Activated T-helper 1 cell treated with anti-CD3 and anti-CD28 coated beads, Interleukin-12 subunit alpha, Interleukin-12 subunit beta, Interleukin-2, Interleukin-4 antibody, amounts not matched to agents 30 ng/mL and 10 ng/mL and 1 ng/mL, durations not matched to agents 14 hours and 24 hours and 36 hours (primary cell): Measurements from ENCODE around the gene MST1R. TPM values are rescaled to one million over a fixed set of nuclear protein-coding genes. Genes with fewer than 3 reads are reported as not detected.
A peak's percentile ranks its signal among the peaks of the same experiment; 100 is the strongest.
"Not testable (repeated sequence)": the region's sequence is repeated elsewhere in the genome, so short reads cannot be mapped to it uniquely, and the experiment has no call there.

Experiments
- DNase-seq: peaks from one replicate; pipeline ENCODE4 v3.0.0; 2021; ENCODE audit warnings: low spot score
- H3K27ac Mint-ChIP-seq: one replicate; pipeline ENCODE4 v1.8.0; 2021; ENCODE audit warnings: mild to moderate bottlenecking, mixed read lengths
- H3K27me3 Mint-ChIP-seq: one replicate; pipeline ENCODE4 v1.8.0; 2022; ENCODE audit warnings: mild to moderate bottlenecking, moderate library complexity, mixed read lengths; ENCODE audit not compliant: insufficient read depth
- H3K36me3 Mint-ChIP-seq: one replicate; pipeline ENCODE4 v1.8.0; 2021; ENCODE audit warnings: low read depth, mixed read lengths
- H3K4me1 Mint-ChIP-seq: one replicate; pipeline ENCODE4 v1.8.0; 2021; ENCODE audit warnings: low read depth, mixed read lengths
- H3K4me3 Mint-ChIP-seq: one replicate; pipeline ENCODE4 v1.8.0; 2021; ENCODE audit warnings: mild to moderate bottlenecking, moderate library complexity, mixed read lengths
- H3K9me3 Mint-ChIP-seq: one replicate; pipeline ENCODE4 v1.8.0; 2021; ENCODE audit warnings: mixed read lengths
- intact Hi-C: fragments of 100-400 bp; cut with micrococcal nuclease; formaldehyde crosslinking; loops from one replicate; pipeline ENCODE4 v1.15.1; 2024
- total RNA-seq: library from RNA; stranded (reverse); gene quantifications from 2 replicates; pipeline ENCODE4 v1.2.3, GENCODE V29; 2022

MST1R gene
- total RNA-seq: 1.6 and 2.5 TPM in 2 replicates

GRCh38 chr3:49903451-49904424 lies at the start of gene MST1R:
Gene MST1R (minus strand): TSS chr3:49903873. CDS start chr3:49903609, 264 bp downstream.
- no peaks in the 10 kb centered on the region for H3K9me3 Mint-ChIP-seq
- peaks cover 2% of the 10 kb centered on the region for H3K36me3 Mint-ChIP-seq
- peak within 1 kb of the TSS; percentile 90 for H3K27ac Mint-ChIP-seq
- intact Hi-C loops: loop anchor here (1.0 to 5.0 kb wide), 5 partner anchors 26 to 396 kb away; partner anchors contain the start of genes HYAL3, IP6K1, MON1A and NAA80
- peaks cover 32% of the 10 kb centered on the region for H3K4me1 Mint-ChIP-seq
- H3K4me3 Mint-ChIP-seq: peak within 1 kb of the TSS; percentile 86
- DNase-seq: peak; percentile 86
- H3K27me3 Mint-ChIP-seq: no peaks in the 10 kb centered on the region

- Mint-ChIP-seq H3K9me3 (no peaks in the 10 kb centered on the region), H3K27ac (no peak overlapping the region), H3K4me3 (no peak overlapping the region), H3K4me1 (peaks cover 20% of the 10 kb centered on the region), H3K36me3 (peaks cover 1% of the 10 kb centered on the region), H3K27me3 (no peaks in the 10 kb centered on the region)
- no peak for DNase-seq
- intact Hi-C loops: no loop called here
Observed at GRCh38 chr3:49952924-49953323, 49.3 kb upstream of the MST1R start.

- Mint-ChIP-seq H3K27ac (no peak overlapping the region), H3K4me1 (peaks cover 22% of the 10 kb centered on the region), H3K4me3 (peak overlapping the region; percentile 28), H3K9me3 (peaks cover 4% of the 10 kb centered on the region), H3K27me3 (no peaks in the 10 kb centered on the region), H3K36me3 (peaks cover 21% of the 10 kb centered on the region)
- intact Hi-C loops: loop anchor here (5.0 kb wide), 2 partner anchors 145 to 1475 kb away; partner anchors contain the start of gene RBM5
- no peak for DNase-seq
Observed at GRCh38 chr3:49942651-49943050, 39.0 kb upstream of the MST1R start.

- H3K27me3 Mint-ChIP-seq: no peaks in the 10 kb centered on the region
- intact Hi-C loops: loop anchor here (1.0 to 5.0 kb wide), 10 partner anchors 11 to 1473 kb away; partner anchors contain the start of genes APEH, GNAI2, HYAL3 and IP6K1
- peak overlapping the region; percentile 97 for H3K4me3 Mint-ChIP-seq
- H3K36me3 Mint-ChIP-seq: peaks cover 14% of the 10 kb centered on the region
- peaks cover 4% of the 10 kb centered on the region for H3K9me3 Mint-ChIP-seq
- peak overlapping the region; percentile 98 for H3K27ac Mint-ChIP-seq
- H3K4me1 Mint-ChIP-seq: peaks cover 22% of the 10 kb centered on the region
- no peak for DNase-seq
Observed at GRCh38 chr3:49940667-49941249, 37.1 kb upstream of the MST1R start.

- intact Hi-C loops: loop anchor here (1.0 to 5.0 kb wide), 10 partner anchors 11 to 1473 kb away; partner anchors contain the start of genes APEH, GNAI2, HYAL3 and IP6K1
- peak within 1 kb of the TSS; percentile 97 for H3K4me3 Mint-ChIP-seq
Observed at GRCh38 chr3:49939858-49940666, 36.4 kb upstream of the MST1R start, which contains the start of gene RBM6. Gene RBM6 (plus strand): TSS chr3:49940150. CDS start chr3:49962642, 22,492 bp downstream.

GRCh38 chr3:49937090-49937489 lies 33.4 kb upstream of the MST1R start:
- intact Hi-C loops: no loop called here
- H3K36me3 Mint-ChIP-seq: peaks cover 6% of the 10 kb centered on the region
- peaks cover 8% of the 10 kb centered on the region for H3K4me1 Mint-ChIP-seq
- no peak for DNase-seq
- no peak overlapping the region for H3K4me3 Mint-ChIP-seq
- H3K27me3 Mint-ChIP-seq: no peaks in the 10 kb centered on the region
- H3K9me3 Mint-ChIP-seq: no peaks in the 10 kb centered on the region
- H3K27ac Mint-ChIP-seq: no peak overlapping the region

More at GRCh38 chr3:49939858-49940666, 36.4 kb upstream of the MST1R start, which contains the start of gene RBM6:
- peaks cover 4% of the 10 kb centered on the region for H3K9me3 Mint-ChIP-seq
- peak; percentile 95 for DNase-seq
- peaks cover 14% of the 10 kb centered on the region for H3K36me3 Mint-ChIP-seq
- H3K4me1 Mint-ChIP-seq: peaks cover 22% of the 10 kb centered on the region
- H3K27ac Mint-ChIP-seq: peak within 1 kb of the TSS; percentile 98
- H3K27me3 Mint-ChIP-seq: no peaks in the 10 kb centered on the region

GRCh38 chr3:49932281-49932680 lies 28.6 kb upstream of the MST1R start:
- H3K9me3 Mint-ChIP-seq, DNase-seq, H3K27me3 Mint-ChIP-seq, intact Hi-C loops, H3K27ac Mint-ChIP-seq, H3K36me3 Mint-ChIP-seq, H3K4me3 Mint-ChIP-seq: not testable (repeated sequence)
- H3K4me1 Mint-ChIP-seq: peaks cover 16% of the 10 kb centered on the region

GRCh38 chr3:49930922-49931321 lies 27.2 kb upstream of the MST1R start:
- no peaks in the 10 kb centered on the region for H3K27me3 Mint-ChIP-seq
- H3K27ac Mint-ChIP-seq: no peak overlapping the region
- no peaks in the 10 kb centered on the region for H3K9me3 Mint-ChIP-seq
- intact Hi-C loops: no loop called here
- peaks cover 3% of the 10 kb centered on the region for H3K36me3 Mint-ChIP-seq
- peaks cover 20% of the 10 kb centered on the region for H3K4me1 Mint-ChIP-seq
- DNase-seq: no peak
- H3K4me3 Mint-ChIP-seq: no peak overlapping the region

GRCh38 chr3:49930168-49930690 lies 26.6 kb upstream of the MST1R start:
- DNase-seq: no peak
- Mint-ChIP-seq H3K9me3 (no peaks in the 10 kb centered on the region), H3K4me3 (peak overlapping the region; percentile 90), H3K4me1 (peaks cover 21% of the 10 kb centered on the region), H3K27ac (peak overlapping the region; percentile 81), H3K27me3 (no peaks in the 10 kb centered on the region), H3K36me3 (peaks cover 3% of the 10 kb centered on the region)
- intact Hi-C loops: no loop called here

- Mint-ChIP-seq H3K27me3 (no peaks in the 10 kb centered on the region), H3K27ac (peak within 1 kb of the TSS; percentile 81), H3K9me3 (no peaks in the 10 kb centered on the region), H3K4me3 (peak within 1 kb of the TSS; percentile 90), H3K4me1 (peaks cover 21% of the 10 kb centered on the region), H3K36me3 (peaks cover 3% of the 10 kb centered on the region)
- peak; percentile 88 for DNase-seq
- intact Hi-C loops: loop anchor here (1.0 to 2.0 kb wide), 8 partner anchors 11 to 363 kb away; partner anchors contain the start of genes IFRD2, INKA1, IP6K1 and MST1R
Observed at GRCh38 chr3:49929291-49930167, 25.9 kb upstream of the MST1R start, which contains the start of gene MON1A. Gene MON1A (minus strand): TSS chr3:49929811. CDS start chr3:49913346, 16,465 bp downstream.

GRCh38 chr3:49928481-49929017 lies 24.9 kb upstream of the MST1R start:
- H3K4me1 Mint-ChIP-seq: peaks cover 21% of the 10 kb centered on the region
- H3K9me3 Mint-ChIP-seq: no peaks in the 10 kb centered on the region
- peak overlapping the region; percentile 90 for H3K4me3 Mint-ChIP-seq
- intact Hi-C loops: loop anchor here (1.0 to 2.0 kb wide), 8 partner anchors 12 to 364 kb away; partner anchors contain the start of genes IFRD2, INKA1, IP6K1 and MST1R
- H3K27me3 Mint-ChIP-seq: no peaks in the 10 kb centered on the region
- H3K36me3 Mint-ChIP-seq: peaks cover 3% of the 10 kb centered on the region
- DNase-seq: no peak
- no peak overlapping the region for H3K27ac Mint-ChIP-seq
